Left renal cortex interstitium (tissue), 4 donors: Measurements from ENCODE around the gene BDNF. TPM values are rescaled to one million over a fixed set of nuclear protein-coding genes. Genes with fewer than 3 reads are reported as not detected.
"Not testable (repeated sequence)": the region's sequence is repeated elsewhere in the genome, so short reads cannot be mapped to it uniquely, and the experiment has no call there.

Source experiments
- DNase-seq, 4 donors: peaks; one replicate each; pipeline ENCODE4 v3.0.0-alpha.2; 2013; ENCODE audit warnings: low read depth in 4 of 4, low spot score in 2 of 4, missing footprints in 1 of 4
- polyA plus RNA-seq, 4 donors: library from polyadenylated mRNA; unstranded; fragments of 120-200 nt; gene quantifications; one replicate each; pipeline ENCODE4 v1.2.1, GENCODE V29; 2013; ENCODE audit not compliant: insufficient read length in 4 of 4

Gene BDNF
- polyA plus RNA-seq, 4 donors: 1.3 to 2.2 (median 1.4) TPM

DNA sequence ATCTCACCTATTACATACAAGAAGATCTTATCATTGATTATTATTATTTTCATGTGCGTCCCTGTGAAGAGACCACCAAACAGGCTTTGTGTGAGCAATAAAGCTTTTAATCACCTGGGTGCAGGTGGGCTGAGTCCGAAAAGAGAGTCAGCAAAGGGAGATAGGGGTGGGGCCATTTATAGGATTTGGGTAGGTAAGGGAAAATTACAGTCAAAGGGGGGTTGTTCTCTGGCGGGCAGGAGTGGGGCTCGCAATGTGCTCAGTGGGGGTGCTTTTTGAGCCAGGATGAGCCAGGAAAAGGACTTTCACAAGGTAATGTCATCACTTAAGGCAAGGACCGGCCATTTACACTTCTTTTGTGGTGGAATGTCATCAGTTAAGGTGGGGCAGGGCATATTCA lies 71.2 kb downstream of the BDNF start:
- not testable (repeated sequence) for DNase-seq

DNA sequence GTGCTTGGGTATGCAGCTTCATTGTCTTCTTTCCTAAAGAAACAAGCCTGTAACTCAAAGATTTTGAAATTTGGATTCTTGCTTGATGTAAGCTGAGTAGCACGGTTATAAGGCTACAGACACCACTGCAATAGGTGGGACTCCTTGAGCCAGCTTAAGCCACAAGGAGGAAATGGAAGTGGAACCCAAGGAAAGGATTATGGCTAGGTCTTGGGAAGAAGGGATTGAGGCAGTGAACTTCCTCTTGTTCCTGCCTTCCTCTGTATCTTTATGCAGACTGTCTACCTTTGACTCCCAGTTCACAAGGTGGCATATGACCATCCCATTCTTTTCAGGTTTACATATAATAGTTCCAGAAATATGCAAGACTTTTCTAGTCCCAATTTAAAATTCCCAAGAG lies 72.3 kb downstream of the BDNF start:
- no peak for DNase-seq

DNA sequence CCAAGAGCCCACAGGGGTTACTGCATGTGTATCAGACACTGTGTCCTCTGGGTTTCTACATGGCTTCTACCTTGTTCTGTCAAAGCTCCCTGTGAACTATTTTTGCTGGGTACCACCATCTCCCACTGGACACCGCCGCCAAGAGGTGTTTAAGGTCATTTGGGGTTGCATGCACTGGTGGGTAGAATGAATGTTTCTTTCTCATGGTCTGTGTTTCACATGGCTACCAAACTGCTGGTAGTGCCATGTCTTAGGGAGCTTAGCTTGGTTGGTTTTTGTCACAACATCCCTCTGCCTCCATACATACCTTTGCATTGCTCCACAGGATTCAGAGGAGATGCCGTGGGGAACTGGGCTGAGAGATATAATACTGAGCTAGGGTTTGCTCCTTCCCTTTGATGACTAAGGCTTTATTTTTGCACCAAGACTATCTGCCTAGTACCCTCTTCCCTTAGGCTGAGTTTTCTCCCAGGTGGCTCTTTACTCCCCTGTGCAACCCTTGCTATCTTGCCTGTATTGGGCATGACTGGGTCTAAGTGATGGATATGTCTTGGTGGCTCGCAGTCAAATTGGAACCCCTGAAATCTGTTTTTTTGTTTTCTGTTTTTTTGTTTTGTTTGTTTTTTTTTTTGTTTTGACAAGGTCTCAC lies 73.2 kb downstream of the BDNF start:
- no peak for DNase-seq

DNA sequence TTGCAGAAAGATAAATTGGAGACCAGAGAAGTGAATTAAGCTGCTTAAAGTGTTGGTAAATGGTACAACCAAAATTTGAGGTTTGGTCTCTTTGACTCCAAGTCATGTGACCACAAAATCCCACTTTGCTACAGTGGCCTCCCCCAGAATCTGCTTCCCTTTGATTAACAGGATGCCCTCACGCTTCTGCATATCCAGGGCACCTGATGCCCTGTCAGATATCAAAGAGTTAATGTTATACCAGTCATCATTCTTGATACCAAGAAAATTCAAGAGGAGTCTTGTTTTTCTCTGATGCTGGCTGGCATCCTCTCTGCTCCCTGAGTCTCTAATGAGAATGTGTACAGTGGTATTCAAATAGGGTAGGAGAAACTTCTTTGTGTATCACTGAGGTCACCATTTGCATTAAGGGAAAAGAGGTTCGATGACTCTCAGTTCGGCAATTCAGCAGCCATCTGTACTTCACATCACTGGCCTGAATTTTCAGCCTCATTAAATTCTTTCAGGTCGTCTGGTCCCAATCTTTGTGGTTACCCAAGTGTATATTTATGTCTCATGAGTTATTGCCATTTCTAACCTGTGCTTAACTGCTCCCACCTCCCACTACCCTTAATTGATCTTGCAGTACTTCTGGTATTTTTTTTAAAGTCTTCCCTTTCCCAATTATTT lies 73.9 kb downstream of the BDNF start:
- DNase-seq: no peak

DNA sequence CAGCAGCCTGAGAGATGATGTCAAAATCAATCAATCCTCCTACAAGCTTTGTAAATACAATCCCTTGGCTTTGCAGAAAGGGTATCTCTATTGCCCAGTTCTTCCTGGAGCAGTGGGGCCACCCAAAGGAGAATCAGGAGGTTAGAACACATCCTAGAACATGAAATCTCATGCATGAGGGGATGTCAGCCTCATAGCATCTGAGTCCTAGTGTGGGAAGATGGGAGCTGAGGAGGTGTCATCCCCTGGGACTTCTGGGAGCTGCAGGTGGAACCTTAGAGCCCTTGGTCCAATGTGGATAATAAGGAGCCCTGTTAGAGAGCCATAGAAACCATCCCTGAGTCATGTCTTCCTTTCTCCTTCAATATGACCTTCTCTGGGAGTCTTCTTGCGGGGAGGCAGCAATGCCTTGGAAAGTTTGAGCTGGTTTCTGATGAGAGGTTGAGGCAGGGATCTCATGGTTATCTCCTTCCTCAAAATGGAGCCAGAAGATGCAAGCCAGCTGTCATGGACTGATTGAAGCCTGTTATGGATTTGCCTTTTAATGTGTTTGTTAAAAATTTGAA lies 74.8 kb downstream of the BDNF start:
- no peak for DNase-seq

DNA sequence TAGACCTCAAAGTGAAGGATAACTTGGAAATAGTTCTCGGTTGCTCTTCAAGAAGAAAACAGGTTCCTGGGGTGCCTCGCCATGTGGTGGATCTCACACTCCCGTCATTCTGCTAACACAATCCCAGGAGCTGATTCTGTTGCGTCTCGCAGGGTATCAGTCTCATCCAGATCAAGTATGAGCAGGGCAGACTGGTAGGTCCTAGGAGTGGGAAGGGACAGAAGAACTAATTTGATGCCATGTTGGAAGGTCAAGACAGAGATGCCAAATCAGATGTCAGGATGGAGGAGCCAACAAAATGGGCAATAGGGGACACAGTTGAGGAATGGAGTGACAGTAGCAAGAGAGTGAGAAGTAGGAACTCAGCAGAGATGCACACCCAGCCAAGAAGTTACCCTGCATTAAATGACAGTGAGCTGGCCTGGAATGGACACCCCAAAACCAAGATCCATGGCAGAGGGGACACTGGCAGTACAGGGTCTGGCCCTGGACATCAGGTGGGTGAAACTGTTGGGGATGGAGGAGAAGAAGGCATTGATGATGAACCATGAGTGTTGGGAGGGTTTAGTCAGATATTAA lies 76.2 kb downstream of the BDNF start:
- DNase-seq: no peak

DNA sequence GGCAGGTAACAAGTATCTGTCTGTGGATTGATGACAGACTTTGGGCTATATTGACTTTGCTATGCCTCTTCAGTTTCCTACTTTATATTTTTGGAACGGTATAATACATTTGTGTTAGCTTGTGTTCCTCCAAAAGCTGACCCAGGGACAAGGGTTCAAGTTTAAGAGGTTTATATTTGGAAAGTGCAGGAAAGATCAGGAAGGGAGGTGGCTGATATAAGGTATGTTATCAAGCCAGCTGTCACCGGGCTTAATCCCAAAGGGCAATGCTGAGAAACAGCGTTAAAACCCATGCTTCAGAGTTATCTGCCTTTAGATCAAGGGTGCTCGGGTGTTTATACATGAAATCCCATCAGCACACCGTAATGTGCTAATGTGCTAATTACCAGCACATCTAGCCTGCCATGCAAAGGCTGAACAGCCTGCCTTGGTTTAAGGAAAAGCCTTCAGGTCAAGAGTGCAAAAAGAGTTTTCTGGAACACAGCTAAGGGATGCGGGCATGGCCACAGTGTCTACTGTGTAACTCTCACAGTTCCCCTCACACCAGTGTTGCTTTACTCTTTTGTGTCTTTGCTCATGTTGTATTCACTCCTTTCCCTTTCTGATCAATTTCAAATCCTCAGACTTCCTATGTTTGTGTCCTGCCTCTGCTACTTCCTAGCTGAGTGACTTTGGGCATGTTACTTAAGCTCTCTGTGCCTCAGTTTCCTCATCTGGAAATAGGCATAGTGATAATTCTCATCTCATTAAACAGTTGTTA lies 77.5 kb downstream of the BDNF start:
- DNase-seq: no peak

DNA sequence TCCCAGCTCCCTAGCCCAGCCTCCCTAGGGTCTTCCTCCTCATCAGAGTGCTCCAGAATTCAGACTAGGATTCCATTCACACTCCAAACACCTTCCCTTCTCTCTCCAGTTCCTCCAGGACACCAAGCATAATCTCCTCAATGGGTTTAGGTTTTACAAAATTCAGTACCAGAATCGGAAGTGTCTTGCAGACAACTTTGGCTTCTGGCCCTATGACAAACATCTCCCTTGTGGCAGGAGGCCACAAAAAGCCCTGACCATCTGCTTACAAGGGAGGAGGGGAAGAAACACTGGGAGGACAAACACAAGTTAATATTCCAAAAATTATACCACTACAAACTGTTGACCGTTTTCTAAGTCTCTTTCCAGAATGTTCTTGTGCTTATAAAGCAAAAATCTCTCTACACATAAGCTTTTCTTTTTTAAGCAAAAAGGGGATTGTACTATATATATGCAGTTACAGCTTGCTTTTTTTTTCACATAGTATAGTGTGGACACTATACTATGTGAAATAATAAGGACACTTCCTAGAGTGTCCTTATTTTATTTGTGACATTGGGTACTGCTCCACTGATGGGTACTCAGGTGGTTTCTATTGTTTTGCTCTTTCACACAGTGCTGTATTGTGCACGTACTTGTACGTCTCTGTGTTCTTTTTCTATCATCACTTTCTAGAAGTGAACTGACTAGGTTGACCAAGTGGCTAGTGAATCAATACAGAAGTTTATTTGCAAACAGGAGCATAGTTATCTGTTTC lies 78.7 kb downstream of the BDNF start:
- no peak for DNase-seq

DNA sequence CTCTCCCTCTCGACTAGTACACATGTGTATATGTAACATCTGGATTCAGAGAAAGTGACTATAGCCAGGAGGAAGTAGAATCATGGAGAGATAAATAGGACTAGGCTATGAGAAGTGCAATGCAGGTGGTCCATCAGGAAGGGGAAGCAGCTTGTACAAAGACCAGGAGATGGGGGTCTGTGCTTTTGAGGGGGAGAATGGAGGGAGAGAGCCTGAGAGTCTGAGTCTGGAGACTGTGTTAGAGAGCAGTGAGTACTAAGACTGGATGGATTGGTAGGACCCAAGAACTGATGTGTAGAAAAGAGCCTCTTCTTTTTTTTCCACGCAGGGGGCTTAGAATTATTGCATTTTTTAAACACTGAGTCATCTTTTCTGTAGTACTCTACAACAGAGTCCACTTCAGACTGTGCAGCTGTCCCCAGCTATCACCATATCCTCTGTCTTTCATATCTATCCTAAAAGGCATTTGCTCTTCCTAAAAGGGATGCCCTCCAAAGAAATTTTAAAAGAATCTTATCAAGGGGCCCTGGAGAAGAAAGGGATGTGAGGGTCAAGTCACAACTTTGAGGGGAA lies 80.4 kb downstream of the BDNF start:
- no peak for DNase-seq

DNA sequence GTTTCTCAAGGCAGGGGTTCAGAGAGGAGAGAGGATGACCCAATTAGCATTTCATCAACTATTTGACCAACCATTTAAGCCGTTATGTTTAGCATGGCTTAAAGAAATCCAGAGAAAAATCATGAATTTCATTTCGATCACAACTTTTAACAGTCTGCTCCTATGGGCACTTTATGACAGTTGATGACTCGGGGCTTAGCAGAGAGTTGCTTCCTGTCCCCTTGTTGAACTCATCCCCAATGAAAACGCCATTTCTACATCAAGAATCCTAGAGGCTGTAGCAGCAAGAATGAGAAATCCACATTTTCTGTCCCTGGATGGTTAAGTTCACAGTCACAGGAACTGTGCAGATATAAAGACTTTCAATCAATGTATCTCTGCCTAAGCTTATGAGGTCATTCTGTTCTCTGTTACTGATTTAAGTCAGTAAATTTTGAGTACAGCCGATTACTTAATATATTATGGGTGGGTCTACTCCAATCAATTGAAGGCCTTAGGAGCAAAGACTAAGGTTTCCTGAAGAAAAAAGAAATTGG lies 81.1 kb downstream of the BDNF start:
- DNase-seq: no peak

DNA sequence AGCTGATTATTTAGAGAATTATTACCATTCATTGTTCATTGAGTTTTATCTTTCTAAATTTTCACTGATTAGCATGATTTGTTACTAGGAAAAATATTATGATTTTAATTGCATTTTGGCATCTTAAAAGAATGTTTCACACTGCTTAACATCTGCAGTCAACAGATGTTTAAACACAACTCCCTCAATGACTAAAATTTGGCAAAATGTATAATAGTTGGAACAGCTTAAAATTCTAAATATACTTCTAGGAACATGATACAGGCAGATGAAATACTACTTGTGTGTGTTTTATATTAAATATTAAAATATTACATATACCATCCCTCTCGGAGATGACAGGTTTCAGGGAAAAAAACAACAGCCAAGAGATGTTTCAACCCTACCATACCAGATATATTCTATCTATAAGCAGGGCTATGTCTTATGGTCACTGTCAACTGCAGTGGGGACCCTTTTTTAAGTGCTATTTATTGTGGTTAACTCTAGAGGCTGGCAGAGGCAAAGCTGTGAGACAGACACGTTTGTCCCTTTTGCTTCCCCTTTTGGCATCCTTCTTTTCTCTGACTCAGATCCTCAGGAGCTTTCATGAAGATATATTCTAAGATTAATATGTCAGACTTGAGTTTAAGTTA lies 81.9 kb downstream of the BDNF start:
- DNase-seq: no peak

DNA sequence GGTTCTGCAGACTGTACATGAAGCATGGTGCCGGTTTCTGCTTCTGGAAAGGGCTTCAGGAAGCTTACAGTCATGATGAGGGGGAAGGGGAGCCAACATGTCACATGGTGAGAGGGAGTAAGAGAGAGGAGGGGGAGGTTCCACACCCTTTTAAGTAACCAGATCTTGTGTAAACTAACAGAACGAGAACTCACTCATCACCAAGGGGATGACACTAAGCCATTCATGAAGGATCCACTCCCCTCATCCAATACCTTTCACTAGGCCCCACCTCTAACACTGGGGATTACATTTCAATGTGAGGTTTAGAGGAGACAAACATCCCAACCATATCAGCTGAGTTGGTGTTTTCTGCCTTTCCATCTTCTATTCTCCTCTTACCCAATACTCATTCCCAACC lies 83.5 kb downstream of the BDNF start:
- no peak for DNase-seq

DNA sequence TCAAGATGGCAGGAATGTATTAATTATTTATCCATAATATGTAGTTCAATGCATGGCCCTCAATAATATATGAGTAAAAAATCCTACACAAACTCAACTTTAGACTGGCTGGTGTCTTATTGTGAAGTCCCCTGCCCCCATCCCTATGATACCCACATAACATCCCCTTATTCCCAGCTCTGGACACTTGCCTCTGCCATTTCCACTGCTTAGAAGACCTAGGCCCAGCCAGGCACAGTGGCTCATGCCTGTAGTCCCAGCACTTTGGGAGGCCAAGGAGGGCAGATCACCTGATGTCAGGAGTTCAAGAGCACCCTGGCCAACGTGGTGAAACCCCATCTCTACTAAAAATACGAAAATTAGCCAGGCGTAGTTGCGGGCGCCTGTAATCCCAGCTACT lies 84.4 kb downstream of the BDNF start:
- DNase-seq: no peak

DNA sequence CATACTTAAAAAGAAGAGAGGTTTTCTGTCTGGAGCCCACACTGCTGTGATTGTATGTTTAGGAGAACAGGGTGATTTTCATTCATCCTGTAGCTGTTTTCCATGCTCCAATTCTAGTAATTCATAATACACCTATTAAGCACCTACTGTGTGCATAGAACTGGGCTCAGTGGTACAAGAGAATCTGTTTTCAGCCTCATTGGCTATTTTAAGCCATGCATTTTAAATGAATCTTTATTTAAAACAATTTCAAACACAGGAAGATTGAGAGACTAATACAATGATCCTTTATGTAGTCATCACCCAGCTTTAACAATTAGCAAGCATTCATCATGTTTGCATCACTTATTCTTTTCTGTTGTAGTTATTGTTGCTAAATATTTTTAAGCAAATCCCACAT lies 86.2 kb downstream of the BDNF start:
- DNase-seq: no peak

DNA sequence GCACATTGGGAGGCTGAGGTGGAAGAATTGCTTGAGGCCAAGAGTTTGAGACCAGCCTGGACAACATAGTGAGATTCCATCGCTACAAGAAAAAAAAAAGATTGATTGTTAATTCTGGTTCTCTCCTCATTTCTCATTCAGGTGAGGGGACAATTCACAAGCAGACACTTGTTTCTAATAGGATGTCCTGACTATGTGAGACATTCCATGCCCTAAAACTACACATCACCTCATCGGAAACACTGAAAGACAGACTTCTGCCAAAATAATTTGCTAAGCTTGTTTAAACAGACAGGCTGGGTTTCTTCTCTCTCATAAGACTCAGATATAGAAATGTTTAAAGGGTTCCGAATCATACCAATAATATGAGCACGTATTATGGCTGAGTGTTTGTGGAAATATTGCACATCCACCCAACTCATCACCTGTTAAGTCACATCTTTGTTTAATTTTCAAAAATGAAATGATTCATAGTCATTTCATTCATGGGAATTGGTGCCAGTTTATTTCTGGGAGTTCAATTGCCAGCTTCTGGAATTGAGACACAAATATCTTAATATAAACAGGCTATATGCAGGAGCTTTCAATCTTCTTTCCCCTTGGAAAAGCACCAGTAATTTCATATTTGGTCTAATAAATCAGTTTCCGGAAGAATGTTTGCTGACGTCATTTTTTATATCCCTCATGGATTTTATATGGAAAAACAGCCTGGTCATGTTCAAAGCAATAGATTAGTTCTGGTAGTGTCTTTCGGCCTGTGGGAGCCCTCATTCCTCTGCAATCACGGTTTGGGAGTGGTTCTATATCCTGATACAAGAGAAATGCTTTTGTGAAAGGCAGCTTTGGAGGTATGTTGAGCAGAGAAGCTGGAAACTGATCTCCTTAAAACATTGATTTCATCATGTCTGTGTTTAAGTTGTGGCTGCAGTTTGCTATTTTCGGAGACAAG lies 87.0 kb downstream of the BDNF start:
- no peak for DNase-seq

DNA sequence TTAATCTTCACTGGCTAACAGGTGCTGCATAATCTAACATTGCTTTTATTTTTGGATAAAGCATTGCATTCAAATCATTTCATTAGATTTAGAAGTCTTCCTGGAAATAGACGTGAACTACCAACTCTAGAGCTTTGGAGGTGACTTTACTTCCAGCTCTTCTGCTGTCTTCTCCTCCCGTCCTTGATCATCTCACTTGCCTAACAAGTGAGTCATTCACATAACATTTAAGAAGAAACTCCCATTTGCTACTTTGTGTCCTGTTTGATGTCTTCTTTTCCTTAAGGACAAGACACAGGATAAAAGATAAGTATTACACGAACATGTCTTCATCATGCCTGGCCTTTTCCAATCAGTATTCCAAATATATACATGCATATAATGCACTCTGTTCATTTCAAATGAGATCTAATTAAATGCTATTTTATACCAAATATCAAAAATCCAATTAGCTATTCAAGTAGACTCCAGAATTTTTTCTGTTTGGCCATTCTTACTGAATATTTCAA lies 88.3 kb downstream of the BDNF start:
- no peak for DNase-seq

DNA sequence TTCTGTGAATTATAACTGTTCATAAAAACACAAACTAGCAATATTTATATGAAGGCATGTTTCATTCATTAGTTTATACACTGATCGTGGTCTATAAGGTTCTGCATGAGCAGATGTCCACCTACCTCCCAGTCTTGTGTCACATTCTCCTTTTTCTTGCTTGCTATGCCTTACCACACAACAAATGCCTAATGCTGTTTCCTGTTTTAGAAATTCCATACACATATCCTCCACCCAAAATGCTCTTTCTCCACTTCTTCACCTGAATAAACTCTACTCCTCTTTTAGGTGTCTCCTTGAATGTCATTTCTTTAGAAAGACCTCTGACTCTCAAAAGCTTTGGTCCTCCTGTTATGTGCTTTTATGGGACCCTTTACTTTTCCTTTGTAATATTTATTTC lies 88.9 kb downstream of the BDNF start:
- no peak for DNase-seq

DNA sequence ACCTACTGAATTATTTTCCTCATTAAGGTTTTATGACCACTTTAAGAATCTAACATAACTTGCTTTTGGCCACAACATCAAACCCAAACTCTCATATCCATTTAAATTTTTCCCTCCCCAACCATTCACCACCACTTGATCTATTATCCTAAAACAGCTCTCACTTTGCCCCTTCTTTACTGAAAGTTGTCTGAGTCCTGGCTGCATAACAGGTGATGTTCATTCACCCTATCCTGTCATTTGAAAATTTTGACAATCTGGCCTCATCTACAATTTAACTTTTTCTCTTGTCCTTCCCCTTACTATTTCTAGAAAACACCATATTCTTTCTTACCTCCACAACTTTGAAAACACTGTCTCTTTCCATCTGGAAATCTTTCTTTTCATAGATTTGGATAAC lies 89.3 kb downstream of the BDNF start:
- no peak for DNase-seq
